OCI-LY3 (cell line): ENCODE measurements around the gene TMEM205.

Source experiments
- EZH2phosphoT487 ChIP-seq: fragments of 200-600 bp; shearing (Covaris generic); IDR thresholded peaks from 2 replicates; pipeline ENCODE4 v1.6.1; 2018; ENCODE audit warnings: antibody characterized with exemption, mixed run types, low read depth
- TF ChIP-seq, protein P1 (sequence below): fragments of 200-600, 300-600 bp; sonication (generic); IDR thresholded peaks from 2 replicates; pipeline ENCODE4 v1.5.1; 2014; ENCODE audit warnings: antibody characterized with exemption, low read length, low read depth

DNA sequence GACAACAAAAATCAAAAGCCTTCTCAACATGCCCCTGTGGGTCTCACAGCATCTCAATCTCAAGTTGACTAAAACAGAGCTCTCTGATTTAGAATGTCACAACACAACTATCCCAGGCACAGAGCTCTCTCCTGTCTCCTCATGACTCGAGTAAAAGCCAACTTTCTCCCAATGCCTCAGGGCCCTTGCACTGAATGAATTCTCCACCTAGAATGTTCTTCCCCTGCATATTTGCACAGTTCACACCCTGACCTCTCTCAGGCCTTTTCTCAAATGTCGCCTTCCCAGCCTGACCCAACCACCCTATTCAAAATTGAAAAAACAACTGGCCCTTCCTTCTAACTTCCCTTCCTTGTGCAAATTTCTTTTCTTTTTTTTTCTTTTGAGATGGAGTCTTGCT is 24.7 kb upstream of the TMEM205 start:
- TF ChIP-seq, protein P1, sequence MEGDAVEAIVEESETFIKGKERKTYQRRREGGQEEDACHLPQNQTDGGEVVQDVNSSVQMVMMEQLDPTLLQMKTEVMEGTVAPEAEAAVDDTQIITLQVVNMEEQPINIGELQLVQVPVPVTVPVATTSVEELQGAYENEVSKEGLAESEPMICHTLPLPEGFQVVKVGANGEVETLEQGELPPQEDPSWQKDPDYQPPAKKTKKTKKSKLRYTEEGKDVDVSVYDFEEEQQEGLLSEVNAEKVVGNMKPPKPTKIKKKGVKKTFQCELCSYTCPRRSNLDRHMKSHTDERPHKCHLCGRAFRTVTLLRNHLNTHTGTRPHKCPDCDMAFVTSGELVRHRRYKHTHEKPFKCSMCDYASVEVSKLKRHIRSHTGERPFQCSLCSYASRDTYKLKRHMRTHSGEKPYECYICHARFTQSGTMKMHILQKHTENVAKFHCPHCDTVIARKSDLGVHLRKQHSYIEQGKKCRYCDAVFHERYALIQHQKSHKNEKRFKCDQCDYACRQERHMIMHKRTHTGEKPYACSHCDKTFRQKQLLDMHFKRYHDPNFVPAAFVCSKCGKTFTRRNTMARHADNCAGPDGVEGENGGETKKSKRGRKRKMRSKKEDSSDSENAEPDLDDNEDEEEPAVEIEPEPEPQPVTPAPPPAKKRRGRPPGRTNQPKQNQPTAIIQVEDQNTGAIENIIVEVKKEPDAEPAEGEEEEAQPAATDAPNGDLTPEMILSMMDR: no peak
- no peak for TF ChIP-seq EZH2phosphoT487
